Ovary (tissue), 9 donors: ENCODE data around the gene PRMT1. TPM values are rescaled to one million over a fixed set of nuclear protein-coding genes. Genes with fewer than 3 reads are reported as not detected.

ENCODE experiments used
- DNase-seq, 5 donors: peaks; one replicate each; pipeline ENCODE4 v3.0.0-alpha.2; 2019 to 2020
- H3K27ac ChIP-seq, 2 donors: fragments of 200-600 bp; one replicate each; pipeline versions ENCODE4 v1.5.1 to v1.8.0; 2019 to 2022
- H3K27me3 ChIP-seq: fragments of 200-600 bp; one replicate; pipeline ENCODE4 v1.8.0; 2022
- H3K36me3 ChIP-seq: fragments of 200-600 bp; sonication (generic); one replicate; pipeline ENCODE4 v1.5.1; 2019
- H3K4me1 ChIP-seq: one replicate; pipeline ENCODE4 v1.8.1; 2013; ENCODE audit warnings: mild to moderate bottlenecking, moderate library complexity; ENCODE audit not compliant: insufficient read depth
- H3K4me3 ChIP-seq: fragments of 200-600 bp; sonication (generic); one replicate; pipeline ENCODE4 v1.5.1; 2017
- H3K9me3 ChIP-seq, 2 donors: fragments of 200-600 bp in 1 of 2; sonication (generic) in 1 of 2; one replicate each; pipeline versions ENCODE4 v1.5.1 to v1.8.1; 2013 to 2019; ENCODE audit warnings: mild to moderate bottlenecking in 1 of 2, moderate library complexity in 1 of 2
- EP300 ChIP-seq: sonication (generic); formaldehyde crosslinking; IDR thresholded peaks from one replicate; pipeline ENCODE4 v1.6.1; 2017; ENCODE audit warnings: antibody characterized with exemption
- POLR2A ChIP-seq: fragments of 450-650 bp; IDR thresholded peaks from one replicate; pipeline ENCODE4 v1.6.1; 2017; ENCODE audit warnings: antibody characterized with exemption, mild to moderate bottlenecking, moderate library complexity
- WGBS, 3 donors: extraction: QIAGEN DNeasy Blood & Tissue Kit in 1 of 3; methylation state at CpG; one replicate each; pipeline versions ENCODE4 v1.1.5 to v1.1.7; 2013 to 2017; 5-methylcytosine and 5-hydroxymethylcytosine counted together
- intact Hi-C, 4 donors: fragments of 100-400 bp; cut with DNase I; formaldehyde crosslinking; loops; one replicate each; pipeline versions ENCODE4 v1.11.0 to v1.15.1; 2022 to 2023
- polyA plus RNA-seq, 2 donors: library from polyadenylated mRNA; stranded (reverse); fragments of 200-250 nt in 1 of 2; fragments of 350-450 nt in 1 of 2; fragmentation: Illumina TruSeq in 1 of 2; extraction: RNeasy Lipid Tissue Mini Kit (QIAGEN cat#74804) in 1 of 2; gene quantifications; one replicate each; pipeline ENCODE4 v1.2.3, GENCODE V29; 2013 to 2014
- total RNA-seq, 7 donors: library from RNA; depleted of rRNA in 2 of 7; stranded (reverse); fragments of >200 nt in 2 of 7; fragmentation: NEBNext Ultra II Directional in 3 of 7; extraction: Animal tissue kit (Norgen Biotek cat#: 25700) in 3 of 7; gene quantifications; one replicate each; pipeline versions ENCODE4 v1.1.0 to v1.2.4, GENCODE V29; 2016 to 2023
- TF ChIP-seq, protein P1 (sequence below), 3 donors: fragments of 450-650 bp in 2 of 3; fragments of 200-600 bp in 1 of 3; IDR thresholded peaks; one replicate each; pipeline versions ENCODE4 v1.5.1 to v1.8.0; 2016 to 2022; ENCODE audit warnings: antibody characterized with exemption in 3 of 3, mild to moderate bottlenecking in 1 of 3
- donor health status: DM: no; HTN: no; CAD: no; lungs with moderate emphysema.
- donor health status: DM: no; HTN: no; CAD: no.
- donor health status: Bipolar disorder and iron deficiency.
- donor health status: DM: yes; HTN: yes; CAD: no.
- donor health status: DM: no; HTN: no; CAD: no.
- donor health status: DM: yes; HTN: yes; CAD: no.

PRMT1 gene
- total and polyA plus RNA-seq, 9 donors, result 57.1 to 182 (median 152) TPM

DNA sequence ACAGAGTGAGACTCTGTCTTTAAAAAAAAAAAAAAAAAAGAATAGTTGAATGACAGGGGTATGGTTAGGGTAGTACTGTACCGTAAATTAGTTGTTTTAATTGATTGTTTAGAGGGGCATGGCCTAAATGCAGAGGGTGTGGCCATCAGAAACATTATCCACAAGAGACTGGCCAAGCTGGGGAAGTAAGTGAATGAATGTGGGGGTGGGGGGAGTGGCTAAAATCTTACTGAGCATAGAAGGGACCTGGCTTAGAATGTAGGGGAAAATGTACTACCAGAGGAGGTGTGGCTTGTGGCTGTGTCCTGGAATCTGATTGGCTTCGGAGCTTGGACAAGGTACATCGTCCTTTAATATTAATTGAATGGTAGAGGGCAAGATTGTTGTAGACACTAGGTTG lies 7.6 kb upstream of the PRMT1 start:
- Histone ChIP-seq H3K9me3 (no peaks in the 10 kb centered on the region), H3K4me3 (no peak overlapping the region), H3K27ac (no peak overlapping the region), H3K4me1 (peaks cover 4% of the 10 kb centered on the region), H3K36me3 (no peaks in the 10 kb centered on the region), H3K27me3 (no peaks in the 10 kb centered on the region)
- WGBS, 3 donors, result 87 to 91% (median 90%) methylated on average over 3 of the region's 3 CpGs
- no peak for DNase-seq
- intact Hi-C loops, result no loop called here
- TF ChIP-seq, protein P1, sequence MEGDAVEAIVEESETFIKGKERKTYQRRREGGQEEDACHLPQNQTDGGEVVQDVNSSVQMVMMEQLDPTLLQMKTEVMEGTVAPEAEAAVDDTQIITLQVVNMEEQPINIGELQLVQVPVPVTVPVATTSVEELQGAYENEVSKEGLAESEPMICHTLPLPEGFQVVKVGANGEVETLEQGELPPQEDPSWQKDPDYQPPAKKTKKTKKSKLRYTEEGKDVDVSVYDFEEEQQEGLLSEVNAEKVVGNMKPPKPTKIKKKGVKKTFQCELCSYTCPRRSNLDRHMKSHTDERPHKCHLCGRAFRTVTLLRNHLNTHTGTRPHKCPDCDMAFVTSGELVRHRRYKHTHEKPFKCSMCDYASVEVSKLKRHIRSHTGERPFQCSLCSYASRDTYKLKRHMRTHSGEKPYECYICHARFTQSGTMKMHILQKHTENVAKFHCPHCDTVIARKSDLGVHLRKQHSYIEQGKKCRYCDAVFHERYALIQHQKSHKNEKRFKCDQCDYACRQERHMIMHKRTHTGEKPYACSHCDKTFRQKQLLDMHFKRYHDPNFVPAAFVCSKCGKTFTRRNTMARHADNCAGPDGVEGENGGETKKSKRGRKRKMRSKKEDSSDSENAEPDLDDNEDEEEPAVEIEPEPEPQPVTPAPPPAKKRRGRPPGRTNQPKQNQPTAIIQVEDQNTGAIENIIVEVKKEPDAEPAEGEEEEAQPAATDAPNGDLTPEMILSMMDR (IDR thresholded peaks at IDR 0.05), result no peak
- no peak for TF ChIP-seq EP300
- no peak for TF ChIP-seq POLR2A

DNA sequence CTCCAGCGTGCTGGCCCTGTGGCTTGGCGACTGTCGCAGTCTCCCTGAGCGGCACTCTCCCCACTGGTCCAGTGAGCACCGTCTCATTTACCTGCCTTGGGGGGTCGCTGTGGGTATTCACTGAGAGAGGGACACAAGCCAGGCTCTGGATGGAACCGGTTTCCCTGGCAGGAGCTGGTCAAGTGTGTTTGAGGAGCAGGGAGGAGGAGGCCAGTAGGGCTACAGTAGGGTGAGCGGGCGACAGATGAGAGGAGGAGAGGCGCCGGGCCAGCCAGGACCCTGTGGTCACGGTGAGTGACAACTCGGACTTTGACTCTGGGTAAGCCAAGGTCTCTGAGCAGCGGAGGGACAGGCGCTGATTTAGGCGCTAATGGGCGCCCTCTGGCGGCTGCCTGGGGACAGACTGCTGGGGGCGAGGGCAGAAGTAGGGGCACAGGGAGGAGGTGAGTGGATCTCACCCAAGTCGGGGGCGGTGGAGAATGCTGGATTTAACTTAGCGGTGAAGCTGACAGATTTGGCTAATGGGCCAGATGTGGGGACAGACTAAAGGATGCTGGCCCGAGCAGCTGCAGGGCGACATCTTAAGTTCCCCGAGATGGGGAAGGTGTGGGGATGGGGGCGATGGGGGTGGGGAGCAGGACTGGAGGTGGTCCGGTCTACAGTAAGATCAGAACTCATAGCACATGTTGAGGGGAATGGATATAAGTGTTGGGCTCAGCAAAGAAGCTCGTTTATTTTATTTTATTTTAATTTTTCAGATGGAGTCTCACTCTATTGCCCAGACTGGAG lies 4.7 kb upstream of the PRMT1 start:
- 20 to 31% (median 22%) methylated on average over 28 of the region's 28 CpGs for WGBS, 3 donors
- H3K4me3 ChIP-seq, result no peak overlapping the region
- no peaks in the 10 kb centered on the region for H3K4me1 ChIP-seq
- intact Hi-C loops, result loop anchor here in 2 of 4 donors (5.0 to 10.0 kb wide), 2 partner anchors 100 to 188 kb away; partner anchors contain the start of gene RPL13A (in 1 of the 2)
- H3K27me3 ChIP-seq, result no peaks in the 10 kb centered on the region
- no peaks in the 10 kb centered on the region for H3K9me3 ChIP-seq
- no peak for TF ChIP-seq POLR2A
- TF ChIP-seq EP300, result no peak
- TF ChIP-seq, protein P1 (IDR thresholded peaks at IDR 0.05), result peak; percentile 68 to 84 (median 72)
- peak; percentile 65 to 82 (median 77) for DNase-seq
- no peaks in the 10 kb centered on the region for H3K36me3 ChIP-seq
- H3K27ac ChIP-seq, result no peak overlapping the region

DNA sequence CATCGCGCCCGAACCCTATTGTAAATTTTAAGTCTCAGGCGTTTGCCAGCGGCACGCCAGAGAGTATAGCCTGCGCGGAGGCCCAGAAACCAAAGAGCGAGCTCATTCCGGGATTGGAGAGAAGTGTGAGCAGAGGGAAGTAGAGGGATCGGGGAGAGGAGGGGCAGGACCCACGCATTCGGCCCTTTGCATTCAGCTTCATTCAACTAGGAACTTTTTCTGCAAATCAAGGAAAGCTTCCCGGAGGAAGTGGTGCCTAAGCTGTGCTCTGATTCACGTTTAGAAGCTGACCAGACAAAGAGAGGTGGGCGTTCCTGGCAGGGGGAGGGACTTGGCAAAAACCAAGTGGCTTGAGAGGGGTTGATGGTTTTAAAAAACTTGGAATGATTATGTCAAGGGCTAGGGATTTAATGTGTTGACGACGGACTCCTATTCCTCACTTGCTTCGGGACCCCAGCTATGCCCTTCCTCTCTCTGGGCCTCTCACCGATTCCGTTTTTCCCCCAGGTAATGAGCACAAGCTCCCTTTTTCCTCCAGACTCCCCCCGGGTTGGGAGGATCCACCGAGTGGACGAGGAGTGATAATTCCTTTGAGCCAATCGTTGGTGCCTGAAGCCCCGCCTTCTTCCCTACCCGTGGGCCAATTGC lies 811 bp upstream of the PRMT1 start:
- no peak for TF ChIP-seq POLR2A
- TF ChIP-seq, protein P1 (IDR thresholded peaks at IDR 0.05), result no peak
- TF ChIP-seq EP300, result no peak
- Histone ChIP-seq H3K4me3 (peak overlapping the region; percentile 34), H3K4me1 (peaks cover 6% of the 10 kb centered on the region), H3K27me3 (no peaks in the 10 kb centered on the region), H3K9me3 (no peaks in the 10 kb centered on the region), H3K27ac (peak overlapping the region; percentile 67 to 93), H3K36me3 (no peaks in the 10 kb centered on the region)
- DNase-seq, result peak in 4 of 5 donors; percentile 89 to 91 (median 89)
- intact Hi-C loops, result loop anchor here in 3 of 4 donors (5.0 to 10.0 kb wide), 3 partner anchors 34 to 191 kb away; partner anchors contain the start of genes RPL13A (in 1 of the 3), RPS11 (in 1 of the 3), RRAS (in 1 of the 3) and SCAF1 (in 1 of the 3)
- WGBS, 3 donors, result 0 to 2% (median 1%) methylated on average over 27 of the region's 27 CpGs

DNA sequence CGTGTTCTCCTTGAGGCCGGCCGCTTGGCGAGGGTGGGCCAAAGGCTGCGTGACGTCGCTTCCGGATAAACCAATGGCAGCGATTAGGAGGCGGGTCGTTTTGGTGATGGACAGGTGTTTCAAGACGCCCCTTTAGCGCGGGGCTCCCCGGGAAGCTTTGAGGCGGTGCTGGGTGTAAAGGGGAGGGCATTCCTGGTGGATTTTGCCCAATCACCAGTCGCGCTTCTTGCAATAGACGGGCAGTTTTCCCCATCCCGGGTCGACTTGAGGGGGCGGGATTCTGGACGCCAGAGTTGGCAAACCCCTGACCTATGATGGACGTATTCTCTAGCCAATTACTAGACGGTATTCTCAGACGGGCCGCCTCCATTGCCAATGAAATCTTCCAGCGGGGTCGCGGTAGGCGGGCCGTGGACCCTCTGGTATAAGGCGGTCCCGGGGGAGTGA lies 264 bp upstream of the PRMT1 start:
- peak; percentile 21 for TF ChIP-seq EP300
- no peak for TF ChIP-seq POLR2A
- peaks cover 6% of the 10 kb centered on the region for H3K4me1 ChIP-seq
- 0% methylated on average over 34 of the region's 34 CpGs for WGBS, 3 donors
- H3K9me3 ChIP-seq, result no peaks in the 10 kb centered on the region
- peak; percentile 100 for DNase-seq
- H3K4me3 ChIP-seq, result peak overlapping the region; percentile 63
- intact Hi-C loops, result loop anchor here in 3 of 4 donors (5.0 to 10.0 kb wide), 3 partner anchors 35 to 192 kb away; partner anchors contain the start of genes RPL13A (in 1 of the 3), RPS11 (in 1 of the 3), RRAS (in 1 of the 3) and SCAF1 (in 1 of the 3)
- peak overlapping the region; percentile 90 to 93 for H3K27ac ChIP-seq
- no peaks in the 10 kb centered on the region for H3K36me3 ChIP-seq
- H3K27me3 ChIP-seq, result no peaks in the 10 kb centered on the region
